Posterior vena cava (tissue), 2 donors: ENCODE measurements around the gene AAGAB. TPM values are rescaled to one million over a fixed set of nuclear protein-coding genes. Genes with fewer than 3 reads are reported as not detected.

Source experiments
- DNase-seq: peaks from one replicate; pipeline ENCODE4 v3.0.0-alpha.2; 2020; ENCODE audit warnings: low spot score
- intact Hi-C, 2 donors: fragments of 100-400 bp; cut with DNase I; formaldehyde crosslinking; loops; one replicate each; pipeline versions ENCODE4 v1.14.1 to v1.14.2; 2022 to 2023
- total RNA-seq, 2 donors: library from RNA; stranded (reverse); fragmentation: NEBNext Ultra II Directional; extraction: Animal tissue kit (Norgen Biotek cat#: 25700); gene quantifications; one replicate each; pipeline ENCODE4 v1.2.1, GENCODE V29; 2021
- donor health status: DM: yes; HTN: yes; CAD: no.
- donor health status: DM: yes; HTN: yes; CAD: no.

Gene AAGAB
- total RNA-seq, 2 donors from 2014 or later, result 27.9 to 29.2 TPM

DNA sequence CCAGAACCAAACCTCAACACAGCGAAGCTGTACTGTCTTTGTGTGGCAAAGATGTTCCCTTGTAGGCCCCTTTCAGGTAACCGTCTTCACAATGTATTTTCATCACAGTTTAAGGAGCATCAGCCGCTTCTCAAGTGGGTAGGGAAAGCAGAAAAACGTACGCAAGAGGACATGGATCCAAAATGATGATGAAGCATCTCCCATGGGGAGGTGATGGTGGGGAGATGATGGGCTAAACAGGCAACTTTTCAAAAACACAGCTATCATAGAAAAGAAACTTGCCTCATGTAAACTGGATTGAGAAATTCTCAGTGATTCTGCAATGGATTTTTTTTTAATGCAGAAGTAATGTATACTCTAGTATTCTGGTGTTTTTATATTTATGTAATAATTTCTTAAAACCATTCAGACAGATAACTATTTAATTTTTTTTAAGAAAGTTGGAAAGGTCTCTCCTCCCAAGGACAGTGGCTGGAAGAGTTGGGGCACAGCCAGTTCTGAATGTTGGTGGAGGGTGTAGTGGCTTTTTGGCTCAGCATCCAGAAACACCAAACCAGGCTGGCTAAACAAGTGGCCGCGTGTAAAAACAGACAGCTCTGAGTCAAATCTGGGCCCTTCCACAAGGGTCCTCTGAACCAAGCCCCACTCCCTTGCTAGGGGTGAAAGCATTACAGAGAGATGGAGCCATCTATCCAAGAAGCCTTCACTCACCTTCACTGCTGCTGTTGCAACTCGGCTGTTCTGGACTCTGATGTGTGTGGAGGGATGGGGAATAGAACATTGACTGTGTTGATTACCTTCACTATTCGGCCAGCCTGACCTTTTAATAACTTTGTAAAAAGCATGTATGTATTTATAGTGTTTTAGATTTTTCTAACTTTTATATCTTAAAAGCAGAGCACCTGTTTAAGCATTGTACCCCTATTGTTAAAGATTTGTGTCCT, 60.0 kb downstream of the AAGAB start:
- no peak for DNase-seq
- intact Hi-C loops, result no loop called here

DNA sequence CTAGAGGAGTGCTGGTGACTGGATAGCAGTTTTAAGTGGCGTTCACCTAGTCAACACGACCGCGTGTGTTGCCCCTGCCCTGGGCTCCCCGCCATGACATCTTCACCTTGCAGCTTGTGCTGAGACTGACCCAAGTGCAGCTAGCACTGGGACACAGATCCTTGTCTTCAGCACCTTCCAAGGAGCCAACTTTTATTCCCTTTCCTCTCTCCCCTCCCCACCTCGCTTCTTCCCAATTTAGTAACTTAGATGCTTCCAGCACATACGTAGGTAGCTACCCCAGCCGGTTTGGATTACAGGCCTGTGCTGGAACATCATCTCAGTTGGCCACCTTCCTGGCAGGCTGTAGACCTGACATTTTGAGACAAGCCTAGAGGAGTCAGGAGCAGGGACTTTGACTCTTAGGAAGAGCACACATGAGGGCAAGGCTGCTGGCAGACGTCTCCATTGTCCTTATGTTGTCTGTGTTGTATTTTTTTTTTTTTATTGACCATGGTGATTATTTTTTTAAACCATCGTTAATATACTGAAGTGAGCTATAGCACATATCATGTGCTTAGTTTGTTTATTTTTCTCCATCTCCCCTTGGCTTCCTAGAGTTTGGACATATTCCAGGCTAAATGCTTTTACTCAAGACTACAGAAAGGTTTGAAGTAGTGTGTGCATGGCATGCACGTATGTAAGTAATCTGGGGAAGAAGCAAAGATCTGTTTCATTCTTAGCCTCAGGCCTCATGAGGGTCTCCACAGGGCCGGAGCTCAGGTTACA, 61.1 kb downstream of the AAGAB start:
- intact Hi-C loops, result no loop called here
- no peak for DNase-seq

DNA sequence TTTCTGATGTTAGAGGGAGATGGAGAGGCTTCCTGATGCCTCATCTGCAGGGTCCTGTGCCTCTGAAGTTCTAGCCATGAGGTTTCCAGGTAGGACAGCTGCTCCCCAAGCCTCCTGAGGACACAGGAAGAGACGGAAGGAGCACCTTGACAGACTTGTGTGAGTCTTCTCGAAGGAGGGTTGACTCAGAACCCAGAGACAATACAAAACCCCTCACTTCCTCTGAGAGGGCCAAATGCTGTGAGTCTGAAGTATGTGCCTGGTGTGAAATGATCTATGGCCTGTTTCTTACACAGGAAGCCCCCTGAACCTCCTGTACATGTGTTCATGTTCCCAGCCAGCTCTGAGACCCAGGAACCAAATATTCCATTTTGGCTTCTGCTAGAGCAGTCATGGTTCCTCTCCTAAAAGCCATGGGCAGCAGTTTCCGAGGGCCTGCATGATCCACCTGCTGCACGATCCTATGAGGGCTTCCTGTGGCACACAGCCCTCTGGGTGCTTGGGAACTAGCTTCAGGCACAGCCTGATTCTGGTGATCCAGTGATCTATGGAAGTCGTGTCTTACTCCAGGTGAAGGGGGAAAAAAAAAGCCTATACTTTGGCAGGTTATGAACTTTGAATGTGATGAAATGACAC, 62.2 kb downstream of the AAGAB start:
- no peak for DNase-seq

DNA sequence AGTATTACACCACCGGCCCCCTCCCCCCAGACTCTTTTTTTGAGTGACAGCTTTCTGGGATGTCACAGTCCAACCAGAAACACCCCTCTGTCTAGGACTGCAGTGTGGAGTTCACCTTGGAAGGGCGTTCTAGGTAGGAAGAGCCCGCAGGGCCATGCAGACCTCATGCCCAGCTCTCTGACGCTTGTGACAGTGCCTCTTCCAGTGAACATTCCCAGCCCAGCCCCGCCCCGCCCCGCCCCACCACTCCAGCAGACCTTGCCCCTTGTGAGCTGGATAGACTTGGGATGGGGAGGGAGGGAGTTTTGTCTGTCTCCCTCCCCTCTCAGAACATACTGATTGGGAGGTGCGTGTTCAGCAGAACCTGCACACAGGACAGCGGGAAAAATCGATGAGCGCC, 63.6 kb downstream of the AAGAB start:
- intact Hi-C loops, result no loop called here
- DNase-seq, result no peak

More for the DNA sequence above, 62.2 kb downstream of the AAGAB start:
- intact Hi-C loops, result no loop called here

DNA sequence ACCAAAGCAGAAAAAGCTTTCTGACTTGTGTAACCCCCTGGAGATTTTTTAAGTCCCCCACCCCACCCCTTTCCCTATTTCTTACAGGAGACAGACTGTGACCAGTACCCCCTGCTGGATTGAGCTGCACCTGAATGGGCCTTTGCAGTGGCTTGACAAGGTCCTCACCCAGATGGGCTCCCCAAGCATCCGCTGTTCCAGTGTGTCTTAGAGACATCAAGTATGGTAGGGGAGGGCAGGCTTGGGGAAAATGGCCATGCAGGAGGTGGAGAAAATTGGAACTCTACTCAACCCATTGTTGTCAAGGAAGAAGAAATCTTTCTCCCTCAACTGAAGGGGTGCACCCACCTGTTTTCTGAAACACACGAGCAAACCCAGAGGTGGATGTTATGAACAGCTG, 64.1 kb downstream of the AAGAB start:
- intact Hi-C loops, result no loop called here
- no peak for DNase-seq

DNA sequence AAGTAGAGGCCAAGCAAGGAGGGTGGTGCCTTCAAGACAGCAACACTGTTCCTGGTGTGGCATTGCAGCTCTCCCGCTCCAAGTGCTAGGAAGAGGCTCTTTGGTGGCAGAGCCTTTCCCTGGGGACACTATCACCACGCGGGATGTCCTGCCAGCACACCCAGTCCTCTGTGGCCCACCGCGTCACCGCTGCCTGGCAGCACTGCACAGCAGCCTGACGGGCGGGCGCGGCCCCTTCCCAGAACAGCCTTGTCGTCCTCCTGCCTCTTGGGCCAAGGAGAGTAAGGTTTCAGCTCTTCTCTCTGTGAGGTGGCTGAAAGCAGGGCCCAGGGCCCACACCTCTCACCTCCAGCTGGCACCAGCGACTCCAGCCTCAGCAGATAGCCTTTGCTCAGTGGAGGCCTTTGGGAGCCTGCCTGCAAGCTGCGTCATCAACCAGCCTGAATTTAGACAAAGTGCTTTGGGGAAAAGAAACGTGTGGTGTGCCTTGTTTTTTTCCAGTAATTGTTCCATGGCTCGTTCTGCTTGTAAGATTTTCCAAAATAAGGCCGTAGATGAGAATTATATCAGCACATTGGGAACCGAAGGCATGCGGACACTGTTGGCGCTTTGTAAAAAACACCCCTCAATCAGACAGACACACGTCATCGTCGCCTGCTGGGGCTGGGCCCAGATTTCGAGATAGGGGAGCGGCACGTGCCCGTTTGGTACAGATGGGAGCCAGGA, 65.0 kb downstream of the AAGAB start:
- peak; percentile 97 for DNase-seq
- intact Hi-C loops, result loop anchor here in 1 of 2 donors (5.0 kb wide), 1 partner anchor 122 kb away; the partner anchor contains the start of gene SMAD3

DNA sequence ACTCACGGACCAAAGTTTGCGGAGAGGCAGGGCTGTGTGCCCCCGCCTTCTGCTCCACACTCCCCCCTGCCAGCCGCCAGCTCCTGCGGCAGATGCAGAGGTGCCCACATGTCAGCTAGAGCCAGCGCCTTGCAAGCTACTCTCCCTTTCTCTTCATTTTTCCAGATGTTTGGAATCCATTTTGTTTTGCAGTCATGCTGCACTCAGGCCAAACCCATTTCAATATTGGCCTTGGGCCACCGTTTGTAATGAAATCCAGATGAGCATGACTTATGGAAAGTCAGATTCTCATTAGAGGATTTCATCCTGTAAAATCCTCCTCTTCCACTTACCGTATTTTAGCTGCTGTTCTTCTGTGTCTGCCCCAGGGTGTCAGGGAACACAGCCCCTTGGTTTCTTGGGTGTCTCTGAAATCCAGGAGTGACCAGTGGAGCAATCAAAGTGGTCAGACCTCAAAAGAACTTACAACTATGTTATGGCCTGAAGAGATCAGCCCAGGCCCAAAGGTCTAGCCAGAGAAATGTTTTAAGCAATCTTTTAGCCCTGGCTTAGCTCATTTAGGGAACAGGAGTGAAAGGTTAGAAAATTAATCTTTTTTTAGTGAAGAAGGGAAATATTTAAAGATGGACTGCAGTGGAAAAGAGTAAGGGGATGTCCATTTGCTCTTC, 65.8 kb downstream of the AAGAB start:
- intact Hi-C loops, result loop anchor here in 1 of 2 donors (5.0 kb wide), 1 partner anchor 121 kb away; the partner anchor contains the start of gene SMAD3
- DNase-seq, result no peak

DNA sequence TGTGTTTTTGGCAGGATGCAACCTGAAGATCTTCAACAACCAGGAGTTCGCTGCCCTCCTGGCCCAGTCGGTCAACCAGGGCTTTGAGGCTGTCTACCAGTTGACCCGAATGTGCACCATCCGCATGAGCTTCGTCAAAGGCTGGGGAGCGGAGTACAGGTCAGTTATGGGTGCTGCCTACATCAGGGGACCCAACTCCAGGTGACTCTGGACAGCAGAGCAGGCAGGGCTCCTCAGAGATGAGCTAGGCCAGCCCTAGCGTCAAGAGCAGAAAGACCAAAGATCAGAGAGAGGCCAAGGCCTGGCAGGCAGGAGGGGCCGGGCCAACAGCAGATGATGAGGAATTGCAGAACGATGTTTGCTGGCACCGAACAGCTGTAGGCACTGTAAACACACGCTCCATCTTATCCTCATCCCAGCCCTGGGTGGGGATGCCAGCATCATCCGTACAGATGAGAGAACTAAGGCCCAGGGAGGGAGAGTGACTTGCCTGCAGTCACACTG, 67.1 kb downstream of the AAGAB start:
- no peak for DNase-seq
- intact Hi-C loops, result loop anchor here in 1 of 2 donors (5.0 kb wide), 1 partner anchor 120 kb away; the partner anchor contains the start of gene SMAD3

DNA sequence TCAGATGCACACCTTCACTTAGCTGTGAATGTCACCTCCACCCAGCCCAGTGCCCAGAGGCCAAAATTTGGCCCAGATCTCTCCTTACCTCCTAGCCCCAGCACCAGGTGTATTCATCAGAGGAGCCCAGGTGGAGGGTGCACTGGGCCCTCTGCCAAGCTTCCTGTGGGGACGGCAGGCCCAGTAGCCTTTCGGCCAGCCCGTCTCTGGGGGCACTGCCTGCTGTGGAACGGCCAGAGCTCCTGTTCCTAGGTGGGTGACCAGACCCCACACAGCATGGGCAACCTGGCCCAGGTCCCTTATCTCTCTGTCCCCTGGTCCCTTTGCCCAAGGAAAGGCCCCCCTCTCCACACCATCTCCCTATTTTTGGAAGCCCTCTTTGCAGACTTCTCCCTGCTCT, 67.8 kb downstream of the AAGAB start:
- intact Hi-C loops, result loop anchor here in 1 of 2 donors (5.0 kb wide), 1 partner anchor 119 kb away; the partner anchor contains the start of gene SMAD3
- DNase-seq, result no peak

DNA sequence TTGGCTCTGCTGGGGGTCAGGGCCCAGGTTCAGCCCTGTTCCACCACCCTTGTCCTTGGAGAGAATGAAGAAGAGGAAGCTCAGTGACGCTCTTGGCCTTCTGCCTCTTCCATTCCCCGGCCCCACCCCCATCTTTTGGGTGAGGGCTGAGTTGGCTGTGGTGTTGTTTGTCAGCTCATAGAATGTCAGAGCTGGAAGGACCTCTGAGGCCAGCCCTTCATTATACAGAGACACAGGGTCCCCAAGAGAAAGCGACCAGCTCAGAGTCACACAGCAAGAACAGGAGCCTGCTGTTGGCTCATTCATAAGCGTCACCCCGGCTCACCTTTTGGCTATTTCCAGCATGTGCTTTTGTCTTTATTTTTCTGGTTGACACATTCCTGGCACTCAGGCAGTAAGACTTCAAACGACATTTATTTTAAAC, 68.2 kb downstream of the AAGAB start:
- peak; percentile 91 for DNase-seq
- intact Hi-C loops, result loop anchor here in 1 of 2 donors (5.0 kb wide), 1 partner anchor 119 kb away; the partner anchor contains the start of gene SMAD3

DNA sequence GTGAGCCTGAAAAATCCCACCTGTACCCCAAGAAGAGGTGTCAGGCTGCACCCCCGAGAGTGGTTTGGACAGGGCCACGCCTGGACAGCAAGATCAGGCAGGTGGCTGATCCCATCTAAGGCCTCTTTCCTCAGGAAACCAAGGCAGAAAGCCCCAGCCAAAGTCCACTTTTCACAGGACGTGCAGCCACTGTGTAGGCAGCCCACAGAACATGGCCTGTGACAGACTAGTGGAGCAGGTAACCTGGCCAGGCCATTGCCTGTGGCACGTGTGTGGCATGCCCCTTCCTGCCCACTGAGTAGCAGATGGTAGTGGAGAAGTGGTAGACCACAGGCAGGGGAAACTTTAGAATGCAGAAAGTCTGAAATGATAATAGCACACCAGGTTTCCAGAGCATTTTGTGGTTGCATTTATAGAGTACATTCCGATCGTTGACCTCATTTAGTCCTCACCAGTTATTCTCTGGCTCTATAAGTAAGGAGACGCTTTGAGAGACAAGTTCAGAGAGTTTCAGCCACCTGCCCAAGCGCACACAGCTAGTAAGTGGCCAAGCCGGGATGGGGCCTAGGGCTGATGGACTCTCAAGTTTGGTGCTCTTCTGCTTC, 68.7 kb downstream of the AAGAB start:
- no peak for DNase-seq
- intact Hi-C loops, result loop anchor here in 1 of 2 donors (5.0 kb wide), 1 partner anchor 118 kb away; the partner anchor contains the start of gene SMAD3

DNA sequence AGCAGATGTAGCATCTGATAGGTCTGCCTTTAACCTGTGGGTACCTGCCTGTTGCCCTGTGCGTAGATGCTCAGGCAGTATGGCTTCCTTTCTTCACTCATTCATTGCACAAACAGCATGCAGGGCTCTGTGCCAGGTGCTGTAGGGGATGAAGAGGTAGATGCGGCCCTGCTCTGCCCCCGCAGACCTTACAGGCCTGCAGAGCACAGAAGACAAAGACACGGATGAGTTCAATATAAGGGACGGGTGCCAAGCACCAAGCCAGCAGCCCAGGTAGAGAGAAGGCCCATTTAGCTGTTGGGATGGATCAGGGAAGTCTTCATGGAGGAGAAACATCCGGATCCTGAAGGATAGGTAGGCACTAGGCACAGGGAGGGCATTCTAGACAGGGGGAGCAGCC, 69.4 kb downstream of the AAGAB start:
- no peak for DNase-seq
- intact Hi-C loops, result loop anchor here in 1 of 2 donors (5.0 kb wide), 1 partner anchor 118 kb away; the partner anchor contains the start of gene SMAD3

DNA sequence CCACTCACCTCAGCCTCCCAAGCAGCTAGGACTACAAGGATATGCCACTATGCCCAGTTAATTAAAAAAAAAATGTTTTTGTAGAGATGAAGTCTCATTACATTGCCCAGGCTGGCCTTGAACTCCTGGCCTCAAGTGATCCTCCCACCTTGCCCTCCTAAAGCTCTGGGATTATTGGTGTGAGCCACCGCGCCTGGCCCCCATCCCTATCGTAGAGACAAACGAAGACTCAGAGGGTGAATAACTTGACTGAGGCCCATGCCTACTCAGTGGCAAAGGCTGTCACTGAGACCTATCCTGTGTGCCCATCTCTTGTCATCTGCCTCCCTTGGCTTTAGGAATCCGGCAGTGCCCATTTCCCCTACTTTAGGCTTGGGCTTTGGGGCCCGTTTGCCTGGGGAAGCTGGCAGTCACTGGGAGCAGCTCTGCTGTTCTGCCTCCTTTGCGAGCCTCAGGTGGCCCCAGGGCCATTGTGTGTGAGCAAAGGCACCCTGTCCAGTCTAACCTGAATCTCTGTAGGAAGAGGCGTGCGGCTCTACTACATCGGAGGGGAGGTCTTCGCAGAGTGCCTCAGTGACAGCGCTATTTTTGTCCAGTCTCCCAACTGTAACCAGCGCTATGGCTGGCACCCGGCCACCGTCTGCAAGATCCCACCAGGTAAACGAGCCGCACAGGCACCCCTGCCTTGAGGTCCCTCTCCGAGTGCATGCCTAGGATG, 70.1 kb downstream of the AAGAB start:
- DNase-seq, result no peak

DNA sequence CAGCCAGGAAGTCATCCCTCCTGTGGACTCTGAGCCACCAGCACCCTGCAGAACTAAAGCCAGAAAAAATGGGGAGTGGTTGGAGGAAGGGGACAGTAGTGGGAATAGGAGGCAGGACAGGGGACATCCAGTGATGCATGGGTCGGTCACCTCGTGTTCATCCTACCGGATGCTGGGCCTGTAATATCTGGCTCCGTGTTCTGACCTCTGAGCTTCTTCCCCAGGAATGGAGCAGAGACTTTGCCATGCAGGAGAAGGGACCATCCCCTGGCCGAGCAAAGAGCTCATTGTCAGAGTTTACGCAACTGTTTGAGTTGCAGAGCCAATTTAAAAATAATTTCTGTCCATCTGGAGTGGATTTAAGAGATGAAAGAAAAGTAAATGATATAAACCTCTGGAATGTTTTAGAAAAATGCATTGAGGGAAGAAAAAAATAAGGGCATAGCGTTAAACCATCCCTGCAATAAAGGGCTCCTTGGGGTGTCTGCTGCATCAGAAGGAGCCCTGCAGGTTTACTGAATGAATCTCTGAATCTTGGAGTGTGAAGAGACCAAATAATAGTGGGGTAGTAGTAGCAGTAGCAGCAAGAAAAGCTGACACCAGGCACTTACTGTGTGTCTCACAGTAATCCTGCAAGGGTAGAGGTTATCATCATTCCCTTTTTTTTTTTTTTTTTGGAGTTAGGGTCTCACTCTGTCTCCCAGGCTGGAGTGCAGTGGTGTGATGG, 70.9 kb downstream of the AAGAB start:
- intact Hi-C loops, result no loop called here
- DNase-seq, result no peak

More for the DNA sequence above, 70.1 kb downstream of the AAGAB start:
- intact Hi-C loops, result no loop called here

DNA sequence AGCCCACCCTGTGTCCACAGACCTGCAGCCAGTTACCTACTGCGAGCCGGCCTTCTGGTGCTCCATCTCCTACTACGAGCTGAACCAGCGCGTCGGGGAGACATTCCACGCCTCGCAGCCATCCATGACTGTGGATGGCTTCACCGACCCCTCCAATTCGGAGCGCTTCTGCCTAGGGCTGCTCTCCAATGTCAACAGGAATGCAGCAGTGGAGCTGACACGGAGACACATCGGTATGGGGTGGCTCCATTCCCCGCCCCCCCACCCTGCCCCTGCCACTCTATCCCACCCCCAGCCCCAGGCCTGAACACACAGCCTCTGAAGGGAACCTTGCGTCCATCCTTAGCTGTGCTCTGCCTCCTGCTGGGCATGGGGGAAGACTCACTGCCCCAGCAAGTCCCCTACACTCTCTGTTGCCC, 73.2 kb downstream of the AAGAB start:
- intact Hi-C loops, result no loop called here
- peak; percentile 43 for DNase-seq

DNA sequence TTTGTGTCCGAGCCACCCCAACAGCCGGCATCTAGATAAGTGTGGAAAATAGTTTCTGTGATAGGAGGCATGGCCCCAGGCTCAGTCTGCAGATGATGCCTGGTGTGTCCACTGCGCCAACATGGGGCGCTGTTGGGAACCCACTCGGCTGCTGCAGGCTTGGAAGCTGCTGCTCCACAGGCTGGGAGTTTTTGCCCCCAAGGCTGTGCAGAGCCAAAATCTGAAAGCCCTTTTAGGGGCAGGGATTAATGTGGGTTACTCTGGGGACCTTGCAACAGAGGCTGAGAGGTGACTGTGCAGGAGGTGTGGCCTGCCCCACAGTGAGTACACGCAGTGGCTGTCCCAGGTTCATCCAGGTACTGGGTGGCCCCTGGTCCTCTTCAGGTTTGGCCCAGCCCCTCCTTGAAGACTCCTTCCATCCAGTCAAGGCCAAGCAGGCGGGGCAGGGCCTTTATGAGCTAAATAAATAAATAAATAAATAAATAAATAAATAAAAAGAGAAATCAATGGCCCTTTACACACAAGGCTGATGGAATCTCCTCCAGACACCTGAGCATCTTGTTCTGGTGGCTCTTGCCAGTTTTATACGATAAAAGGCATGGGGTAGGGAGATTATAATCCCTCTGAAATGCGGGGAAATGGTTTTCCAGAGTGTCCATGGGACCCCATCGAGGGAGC, 73.8 kb downstream of the AAGAB start:
- intact Hi-C loops, result no loop called here
- peak; percentile 68 for DNase-seq
